ENCODE measurements around the gene CLNK.

DNA sequence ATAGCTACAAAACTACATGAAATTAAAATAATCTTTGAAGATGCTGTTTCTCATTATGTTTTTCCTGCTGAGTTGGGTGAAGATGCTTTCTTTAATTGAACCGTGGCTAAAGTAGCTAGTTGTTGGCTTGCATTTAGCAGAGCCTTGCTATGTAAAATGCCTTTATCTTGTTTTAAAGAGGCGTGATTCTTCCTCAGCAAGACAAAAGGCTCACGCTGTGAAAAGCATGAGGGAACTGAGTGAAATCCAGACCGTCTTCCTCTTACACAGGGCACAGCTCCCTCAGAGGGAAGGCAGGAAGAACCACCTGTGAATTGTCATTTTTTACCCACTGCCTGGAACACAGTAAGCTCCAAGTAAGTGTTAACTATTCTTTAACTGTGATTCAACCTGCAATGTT, 188.4 kb downstream of the CLNK start:
- TF ChIP-seq CTCF (IDR thresholded peaks at IDR 0.05): no peak
- TF ChIP-seq POLR2AphosphoS5 (IDR thresholded peaks at IDR 0.05): no peak
- TF ChIP-seq POLR2A (IDR thresholded peaks at IDR 0.05): no peak
- TF ChIP-seq EP300 (IDR thresholded peaks at IDR 0.05; ENCODE audit: low read depth): no peak

Measured in transverse colon (tissue), 4 donors.